Keratinocyte (primary cell): ENCODE data around the gene GRAMD4. TPM values are rescaled to one million over a fixed set of nuclear protein-coding genes. Genes with fewer than 3 reads are reported as not detected.

Source experiments
- DNase-seq: peaks from one replicate; pipeline ENCODE4 v3.0.0-alpha.2; 2011; ENCODE audit warnings: low read depth, missing footprints, low spot score
- FAIRE-seq: peaks from 2 replicates; lab custom pipeline; 2011; peaks lifted over from hg19 to GRCh38; lab: Jason Lieb, UNC
- H2AFZ ChIP-seq: 2 replicates; pipeline ENCODE4 v1.6.0; 2012; ENCODE audit warnings: low read length, control low read depth, inconsistent platforms; ENCODE audit not compliant: control insufficient read depth
- H3K27ac ChIP-seq: 2 replicates; pipeline ENCODE4 v1.5.1; 2011; ENCODE audit warnings: low read length; ENCODE audit not compliant: control insufficient read depth, insufficient read depth
- H3K27me3 ChIP-seq: 3 replicates; pipeline ENCODE4 v1.6.0; 2011; ENCODE audit warnings: low read length; ENCODE audit not compliant: control insufficient read depth, insufficient read depth; ENCODE audit errors: extremely low read depth
- H3K36me3 ChIP-seq, 2 experiments: 2 replicates in 1 of 2; 3 replicates in 1 of 2; pipeline ENCODE4 v1.5.1; 2011; ENCODE audit warnings: low read length in 2 of 2, mild to moderate bottlenecking in 1 of 2; ENCODE audit not compliant: control insufficient read depth in 2 of 2, insufficient read depth in 2 of 2; ENCODE audit errors: extremely low read depth in 1 of 2
- H3K4me1 ChIP-seq: 3 replicates; pipeline ENCODE4 v1.5.1; 2011; ENCODE audit warnings: low read length; ENCODE audit not compliant: control insufficient read depth, insufficient read depth; ENCODE audit errors: extremely low read depth
- H3K4me2 ChIP-seq: 3 replicates; pipeline ENCODE4 v1.6.0; 2011; ENCODE audit warnings: low read depth, low read length; ENCODE audit not compliant: control insufficient read depth, insufficient read depth; ENCODE audit errors: extremely low read depth
- H3K4me3 ChIP-seq, 3 experiments: fragments of 200-600 bp in 1 of 3; sonication (generic) in 1 of 3; 2 replicates in 2 of 3; 3 replicates in 1 of 3; pipeline ENCODE4 v1.5.1; 2011 to 2016; ENCODE audit warnings: low read length in 3 of 3, mild to moderate bottlenecking in 3 of 3, control low read depth in 2 of 3, inconsistent platforms in 1 of 3, low read depth in 1 of 3, mixed read lengths in 1 of 3, mixed run types in 1 of 3, moderate library complexity in 1 of 3; ENCODE audit not compliant: control insufficient read depth in 2 of 3, insufficient read depth in 2 of 3; ENCODE audit errors: extremely low read depth in 1 of 3
- H3K79me2 ChIP-seq: 2 replicates; pipeline ENCODE4 v1.6.0; 2012; ENCODE audit warnings: low read length; ENCODE audit not compliant: control insufficient read depth, insufficient read depth
- H3K9ac ChIP-seq: 3 replicates; pipeline ENCODE4 v1.6.0; 2011; ENCODE audit warnings: low read length; ENCODE audit not compliant: control insufficient read depth, insufficient read depth; ENCODE audit errors: extremely low read depth
- H3K9me1 ChIP-seq: 3 replicates; pipeline ENCODE4 v1.6.0; 2011; ENCODE audit warnings: low read length; ENCODE audit not compliant: control insufficient read depth, insufficient read depth; ENCODE audit errors: extremely low read depth
- H3K9me3 ChIP-seq: 2 replicates; pipeline ENCODE4 v1.5.1; 2012; ENCODE audit warnings: low read depth, low read length; ENCODE audit not compliant: control insufficient read depth
- H4K20me1 ChIP-seq: 3 replicates; pipeline ENCODE4 v1.6.0; 2011; ENCODE audit warnings: low read length; ENCODE audit not compliant: control insufficient read depth, insufficient read depth; ENCODE audit errors: extremely low read depth
- EZH2 ChIP-seq: IDR thresholded peaks from one replicate; pipeline ENCODE4 v1.6.1; 2012; ENCODE audit warnings: inconsistent platforms, mild to moderate bottlenecking, low read length, moderate library complexity
- dilution Hi-C: fragments of 300-500 bp; cut with MboI; formaldehyde crosslinking; loops from one replicate; pipeline ENCODE4 v1.7.0; 2020; ENCODE audit warnings: low sequenced_read_pairs; ENCODE audit not compliant: extremely low pct_ligation_motif_present
- polyA plus RNA-seq, 5 experiments: library from polyadenylated mRNA; depleted of rRNA in 3 of 5; stranded (reverse) in 3 of 5; stranded (forward) in 1 of 5; unstranded in 1 of 5; fragments of >200 nt; gene quantifications; 1 replicate in 1 of 5; 2 replicates in 3 of 5; 3 replicates in 1 of 5; pipeline versions ENCODE4 v1.2.1 to v1.2.3, GENCODE V29; 2011 to 2012; ENCODE audit warnings: missing spikeins in 2 of 5, low read depth in 1 of 5, low replicate concordance in 1 of 5
- TF ChIP-seq, protein P1 (sequence below), 3 experiments: IDR thresholded peaks in 1 of 3; conservative IDR thresholded peaks in 1 of 3; optimal IDR thresholded peaks in 1 of 3; 2 replicates in 2 of 3; 3 replicates in 1 of 3; pipeline versions ENCODE3 to v1.5.1; 2011; ENCODE audit warnings: low read length in 3 of 3, mild to moderate bottlenecking in 3 of 3, moderate library complexity in 2 of 3, control low read depth in 1 of 3, inconsistent platforms in 1 of 3; ENCODE audit not compliant: insufficient read depth in 2 of 3; ENCODE audit errors: extremely low read depth in 1 of 3

GRAMD4 gene
- polyA plus RNA-seq, 1 donor (not counting 4 experiments of a cell fraction or from before 2014, with no cell fraction given), result 17.3 TPM

DNA sequence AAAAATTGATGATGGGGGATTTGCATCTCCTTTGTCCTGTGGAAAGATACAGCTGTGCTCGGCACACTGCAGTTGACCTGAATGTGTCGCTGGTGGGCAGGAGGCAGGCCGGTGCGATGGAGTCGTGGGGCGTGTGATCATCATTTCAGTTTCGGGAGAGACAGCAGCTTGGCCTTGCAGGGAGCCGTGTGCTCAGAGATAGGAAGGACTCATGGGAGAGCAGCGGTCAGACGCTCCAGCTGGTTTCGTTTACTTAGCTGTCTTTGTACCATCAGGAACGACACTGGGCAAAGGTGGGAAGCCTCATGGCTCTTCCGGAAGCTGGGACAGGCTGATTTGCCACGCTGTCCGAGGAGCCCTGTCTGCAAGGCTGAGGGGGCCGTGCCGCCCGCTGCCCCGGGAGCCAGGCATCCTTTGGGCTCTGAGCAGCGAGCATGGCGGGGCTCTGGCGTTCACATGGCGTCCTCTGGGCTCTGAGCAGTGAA, 32.7 kb downstream of the GRAMD4 start:
- no peak overlapping the region for H3K9ac ChIP-seq
- peaks cover 12% of the 10 kb centered on the region for H3K4me1 ChIP-seq

DNA sequence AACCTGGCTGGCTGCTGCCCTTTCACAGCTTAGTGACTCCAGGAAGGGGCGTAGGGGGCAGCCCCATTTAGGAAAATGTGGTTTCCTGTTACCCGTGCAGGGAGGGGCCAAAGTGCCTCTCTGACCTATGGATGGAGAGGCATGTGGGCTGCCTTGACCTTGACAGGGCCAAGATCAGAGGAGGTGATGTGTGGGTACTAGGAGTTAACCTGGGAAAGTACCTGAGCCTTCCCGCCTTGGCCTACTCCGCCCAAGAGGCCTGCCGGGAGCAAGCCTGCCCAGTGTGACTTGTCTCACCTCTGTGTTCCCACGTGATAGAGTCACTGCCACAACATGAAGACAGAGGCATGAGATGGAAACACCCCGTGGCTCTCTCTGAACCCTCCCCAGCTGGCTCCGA, 33.4 kb downstream of the GRAMD4 start:
- no peak overlapping the region for H3K4me3 ChIP-seq
- no peak overlapping the region for H3K4me2 ChIP-seq
- peaks cover 17% of the 10 kb centered on the region for H3K4me1 ChIP-seq
- no peak for DNase-seq
- H3K36me3 ChIP-seq, result no peaks in the 10 kb centered on the region
- H3K9me3 ChIP-seq, result no peaks in the 10 kb centered on the region
- no peak for TF ChIP-seq EZH2
- TF ChIP-seq, protein P1, sequence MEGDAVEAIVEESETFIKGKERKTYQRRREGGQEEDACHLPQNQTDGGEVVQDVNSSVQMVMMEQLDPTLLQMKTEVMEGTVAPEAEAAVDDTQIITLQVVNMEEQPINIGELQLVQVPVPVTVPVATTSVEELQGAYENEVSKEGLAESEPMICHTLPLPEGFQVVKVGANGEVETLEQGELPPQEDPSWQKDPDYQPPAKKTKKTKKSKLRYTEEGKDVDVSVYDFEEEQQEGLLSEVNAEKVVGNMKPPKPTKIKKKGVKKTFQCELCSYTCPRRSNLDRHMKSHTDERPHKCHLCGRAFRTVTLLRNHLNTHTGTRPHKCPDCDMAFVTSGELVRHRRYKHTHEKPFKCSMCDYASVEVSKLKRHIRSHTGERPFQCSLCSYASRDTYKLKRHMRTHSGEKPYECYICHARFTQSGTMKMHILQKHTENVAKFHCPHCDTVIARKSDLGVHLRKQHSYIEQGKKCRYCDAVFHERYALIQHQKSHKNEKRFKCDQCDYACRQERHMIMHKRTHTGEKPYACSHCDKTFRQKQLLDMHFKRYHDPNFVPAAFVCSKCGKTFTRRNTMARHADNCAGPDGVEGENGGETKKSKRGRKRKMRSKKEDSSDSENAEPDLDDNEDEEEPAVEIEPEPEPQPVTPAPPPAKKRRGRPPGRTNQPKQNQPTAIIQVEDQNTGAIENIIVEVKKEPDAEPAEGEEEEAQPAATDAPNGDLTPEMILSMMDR (optimal IDR thresholded peaks at IDR 0.05 in 1 of 3, IDR thresholded peaks at IDR 0.05 in 1 of 3, conservative IDR thresholded peaks at IDR 0.05 in 1 of 3; ENCODE audit: extremely low read depth in 1 of 3, insufficient read depth in 2 of 3, low read length in 3 of 3), result no peak
- FAIRE-seq, result no peak
- no peaks in the 10 kb centered on the region for H3K9me1 ChIP-seq
- peaks cover 13% of the 10 kb centered on the region for H4K20me1 ChIP-seq
- no peaks in the 10 kb centered on the region for H3K27me3 ChIP-seq
- no peak overlapping the region for H2AFZ ChIP-seq
- H3K27ac ChIP-seq, result no peak overlapping the region
- no peaks in the 10 kb centered on the region for H3K79me2 ChIP-seq
- no peak overlapping the region for H3K9ac ChIP-seq
- dilution Hi-C loops, result no loop called here

More for the DNA sequence above, 32.7 kb downstream of the GRAMD4 start:
- TF ChIP-seq, protein P1 (optimal IDR thresholded peaks at IDR 0.05 in 1 of 3, IDR thresholded peaks at IDR 0.05 in 1 of 3, conservative IDR thresholded peaks at IDR 0.05 in 1 of 3; ENCODE audit: extremely low read depth in 1 of 3, insufficient read depth in 2 of 3, low read length in 3 of 3), result no peak
- no peak for TF ChIP-seq EZH2
- no peaks in the 10 kb centered on the region for H3K36me3 ChIP-seq
- dilution Hi-C loops, result no loop called here
- H3K27me3 ChIP-seq, result no peaks in the 10 kb centered on the region
- H3K9me3 ChIP-seq, result no peaks in the 10 kb centered on the region
- no peak for DNase-seq
- H3K27ac ChIP-seq, result no peak overlapping the region
- no peaks in the 10 kb centered on the region for H3K79me2 ChIP-seq
- H3K9me1 ChIP-seq, result no peaks in the 10 kb centered on the region
- H2AFZ ChIP-seq, result no peak overlapping the region
- no peak overlapping the region for H3K4me3 ChIP-seq
- no peak for FAIRE-seq
- H3K4me2 ChIP-seq, result no peak overlapping the region
- peaks cover 13% of the 10 kb centered on the region for H4K20me1 ChIP-seq
